ENCODE data around the gene KRTAP10-3. TPM values are rescaled to one million over a fixed set of nuclear protein-coding genes. Genes with fewer than 3 reads are reported as not detected.

The KRTAP10-3 gene
- total and polyA plus RNA-seq, 2 donors (not counting 3 experiments of a cell fraction or from before 2014, with no cell fraction given) = not detected

DNA sequence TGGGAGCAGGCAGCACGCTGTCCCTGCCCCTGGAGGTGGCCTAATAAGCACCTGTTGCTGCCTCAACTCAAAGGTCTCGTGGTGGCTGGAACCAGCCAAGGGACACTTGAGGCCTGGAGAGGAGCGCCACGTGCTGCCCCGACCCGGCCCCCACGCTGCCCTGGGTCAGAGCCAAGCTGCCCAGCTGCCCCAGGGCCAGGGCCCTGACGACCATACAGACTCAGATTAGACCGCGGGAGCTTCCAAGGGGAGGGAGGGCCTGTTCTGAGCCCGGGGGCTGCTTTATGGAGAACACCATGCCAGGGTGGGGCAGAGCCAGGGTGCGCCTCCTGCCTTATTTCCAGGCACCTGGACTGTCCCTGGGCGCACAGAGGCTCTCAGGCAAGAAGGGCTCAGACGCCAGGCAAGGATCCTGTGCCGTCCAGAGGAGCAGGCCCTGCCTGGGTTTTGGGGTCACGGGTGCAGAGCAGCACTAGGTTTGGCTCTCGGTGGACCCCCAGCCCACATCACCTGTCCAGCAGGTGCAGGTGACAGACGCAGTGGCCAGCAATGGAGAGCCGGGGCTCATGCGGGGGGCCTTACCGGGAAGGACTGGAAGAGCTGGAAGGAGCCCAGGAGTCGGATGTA lies 37.2 kb downstream of the KRTAP10-3 start:
- CTCF ChIA-PET = no interaction called here
- Histone ChIP-seq H3K36me3 (ENCODE audit: control insufficient read depth in 2 of 2, extremely low read depth in 1 of 2, insufficient read depth in 2 of 2, low read length in 2 of 2) (no peaks in the 10 kb centered on the region), H3K27ac (ENCODE audit: insufficient read depth, low read depth, low read length) (no peak overlapping the region), H3K79me2 (ENCODE audit: control insufficient read depth, insufficient read depth, low read length) (no peaks in the 10 kb centered on the region), H3K9me3 (replicated peaks; ENCODE audit: control insufficient read depth, insufficient read depth, low read length) (no peaks in the 10 kb centered on the region), H3K9ac (replicated peaks; ENCODE audit: extremely low read depth, insufficient read depth, low read length) (no peak overlapping the region), H2AFZ (ENCODE audit: low read depth, low read length) (no peak overlapping the region), H4K20me1 (replicated peaks; ENCODE audit: control insufficient read depth, extremely low read depth, insufficient read depth, low read length) (no peaks in the 10 kb centered on the region), H3K4me3 (replicated peaks in 1 of 3; ENCODE audit: insufficient read depth in 1 of 3, low read depth in 1 of 3, low read length in 3 of 3) (no peak overlapping the region), H3K4me1 (ENCODE audit: control insufficient read depth, extremely low read depth, insufficient read depth, low read length) (no peaks in the 10 kb centered on the region), H3K9me1 (replicated peaks; ENCODE audit: control insufficient read depth, extremely low read depth, insufficient read depth, low read length) (no peaks in the 10 kb centered on the region), H3K27me3 (ENCODE audit: control insufficient read depth in 2 of 2, insufficient read depth in 2 of 2, low read length in 2 of 2) (no peaks in the 10 kb centered on the region), H3K4me2 (ENCODE audit: insufficient read depth, low read length) (no peak overlapping the region)
- DNase-seq (ENCODE audit: low read depth, low spot score) (no peak), FAIRE-seq (no peak)
- POLR2A ChIA-PET = no interaction called here
- BruUV-seq (replicated peaks) = no TSS peak
- dilution Hi-C loops (cut with MboI; ENCODE audit: extremely low pct_ligation_motif_present, low sequenced_read_pairs) = no loop called here
- intact Hi-C loops (cut with micrococcal nuclease) = no loop called here
- no peak for TF ChIP-seq CTCF (IDR thresholded peaks at IDR 0.05; ENCODE audit: extremely low read depth in 1 of 2, insufficient read depth in 1 of 2, low read depth in 1 of 2, low read length in 2 of 2)
- no peak for TF ChIP-seq POLR2A (IDR thresholded peaks at IDR 0.05; ENCODE audit: low read depth, low read length)
- TF ChIP-seq MAX (IDR thresholded peaks at IDR 0.05; ENCODE audit: insufficient read depth, insufficient read length) = no peak
- TF ChIP-seq GATA2 (IDR thresholded peaks at IDR 0.05; ENCODE audit: insufficient read depth, insufficient read length, low read depth, low read length) = no peak
- no peak for TF ChIP-seq JUN (IDR thresholded peaks at IDR 0.05; ENCODE audit: borderline replicate concordance, insufficient read depth, insufficient read length, low read depth)
- TF ChIP-seq POLR2AphosphoS5 (IDR thresholded peaks at IDR 0.05; ENCODE audit: insufficient read depth, low read depth, low read length) = no peak
- TF ChIP-seq EZH2 (IDR thresholded peaks at IDR 0.05; ENCODE audit: borderline replicate concordance, low read depth, low read length, severe bottlenecking) = no peak
- no peak for TF ChIP-seq MYC (IDR thresholded peaks at IDR 0.05; ENCODE audit: low read depth, low read length)
- no peak for TF ChIP-seq FOS (IDR thresholded peaks at IDR 0.05; ENCODE audit: borderline replicate concordance, insufficient read depth, low read length)
